ELF-1 (cell line): ENCODE data around the gene MTRR.
"Not testable (repeated sequence)": the region's sequence is repeated elsewhere in the genome, so short reads cannot be mapped to it uniquely, and the experiment has no call there.

Experiments
- DNase-seq: peaks from one replicate; pipeline ENCODE4 v3.0.0-alpha.2; 2016; ENCODE audit warnings: low read depth, low spot score

MTRR gene

GRCh38 chr5:7897014-7897600 is 28.2 kb downstream of the MTRR start:
- DNase-seq = peak; percentile 51

DNA sequence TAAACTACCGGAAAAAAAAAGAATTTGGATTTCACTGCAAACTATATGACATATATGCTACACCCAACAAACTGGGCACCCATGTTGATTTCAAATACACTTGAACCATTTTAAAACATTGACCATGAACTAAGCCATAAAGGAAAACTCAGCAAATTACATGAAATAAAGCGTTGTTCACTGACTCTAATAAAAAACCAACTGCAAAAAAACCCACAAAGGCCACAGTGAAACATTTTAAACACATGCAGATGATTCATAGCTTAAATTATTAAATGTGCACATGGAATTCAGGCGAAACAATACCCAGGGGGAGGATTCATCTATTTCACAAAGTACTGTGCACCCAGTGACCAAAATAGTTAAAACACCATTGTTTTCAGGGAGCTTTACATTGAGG is 33.3 kb downstream of the MTRR start:
- no peak for DNase-seq

- no peak for DNase-seq
Observed at GRCh38 chr5:7902666-7903625, 34.0 kb downstream of the MTRR start.

DNA sequence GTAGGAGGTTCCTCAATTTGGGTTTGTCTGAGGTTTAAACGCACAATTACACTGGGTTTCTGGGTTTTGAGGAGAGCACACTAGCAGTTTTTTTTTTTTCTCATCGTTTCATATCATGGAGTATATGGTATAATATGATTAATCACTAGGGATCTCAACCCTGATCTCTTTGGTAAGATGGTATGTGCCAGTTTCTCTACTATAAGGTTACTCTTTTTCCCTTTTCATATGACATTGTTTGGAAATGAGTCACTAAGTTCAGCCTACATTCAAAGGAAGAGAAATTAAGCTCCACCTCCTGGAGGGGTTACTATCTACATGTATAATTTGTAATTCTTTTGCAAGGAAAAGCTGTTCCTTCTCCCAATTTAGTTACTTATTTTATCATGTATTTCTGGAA is 35.2 kb downstream of the MTRR start:
- no peak for DNase-seq

DNA sequence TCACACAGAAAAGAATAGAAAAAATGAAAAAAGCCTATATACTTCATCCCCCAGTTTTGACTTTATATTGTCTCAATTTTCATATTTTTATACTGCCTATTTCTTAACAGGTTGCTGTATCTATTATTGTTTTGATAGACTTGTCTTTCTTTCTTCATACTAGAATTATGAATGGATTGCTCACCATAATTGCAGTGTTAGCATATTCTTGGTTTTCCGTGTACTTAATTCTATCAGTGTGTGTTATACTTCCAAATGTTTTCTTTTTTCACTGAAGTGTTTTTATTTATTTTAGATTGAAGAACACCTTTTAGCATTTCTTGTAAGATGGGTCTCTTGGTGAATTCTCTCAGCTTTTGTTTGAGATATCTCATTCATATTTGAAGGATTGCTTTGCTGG is 38.7 kb downstream of the MTRR start:
- DNase-seq = no peak

- no peak for DNase-seq
Observed at GRCh38 chr5:7908317-7908716, 39.4 kb downstream of the MTRR start.

DNA sequence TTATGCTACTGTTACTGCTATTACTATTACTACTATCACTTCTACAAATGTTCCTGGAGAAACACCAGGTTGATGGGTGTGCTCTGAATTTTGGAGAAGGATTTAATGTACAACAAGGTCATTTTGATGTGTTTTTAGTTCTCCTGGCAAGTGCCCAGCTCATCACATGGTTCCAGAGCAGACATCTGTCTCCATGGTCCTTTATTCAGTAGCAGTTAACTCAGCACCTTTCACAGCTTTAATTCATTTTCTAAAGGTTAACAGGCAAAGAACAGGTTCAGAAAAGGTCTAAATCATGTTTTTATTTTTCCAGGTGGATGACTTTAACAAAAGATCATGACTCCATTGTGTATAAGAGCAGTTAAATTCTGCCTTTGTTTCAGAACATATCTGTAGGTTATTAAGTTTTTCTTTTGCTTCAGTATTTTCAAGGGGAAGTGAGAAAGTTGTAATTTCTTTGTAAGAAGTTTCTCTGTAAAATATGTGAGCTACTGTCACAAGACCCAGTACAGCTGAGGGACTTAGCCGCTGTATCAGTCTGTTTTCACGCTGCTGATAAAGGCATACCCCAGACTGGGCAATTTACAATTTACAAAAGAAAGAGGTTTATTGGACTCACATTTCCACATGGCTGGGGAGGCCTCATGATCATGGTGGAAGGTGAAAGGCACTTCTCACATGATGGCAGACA is 41.9 kb downstream of the MTRR start:
- no peak for DNase-seq

GRCh38 chr5:7911429-7911771 is 42.5 kb downstream of the MTRR start:
- DNase-seq = not testable (repeated sequence)

- no peak for DNase-seq
Observed at GRCh38 chr5:7916171-7916804, 47.3 kb downstream of the MTRR start.

GRCh38 chr5:7917130-7918123 is 48.5 kb downstream of the MTRR start:
- DNase-seq = no peak

- DNase-seq = no peak
Observed at GRCh38 chr5:7925961-7926695, 57.2 kb downstream of the MTRR start.

DNA sequence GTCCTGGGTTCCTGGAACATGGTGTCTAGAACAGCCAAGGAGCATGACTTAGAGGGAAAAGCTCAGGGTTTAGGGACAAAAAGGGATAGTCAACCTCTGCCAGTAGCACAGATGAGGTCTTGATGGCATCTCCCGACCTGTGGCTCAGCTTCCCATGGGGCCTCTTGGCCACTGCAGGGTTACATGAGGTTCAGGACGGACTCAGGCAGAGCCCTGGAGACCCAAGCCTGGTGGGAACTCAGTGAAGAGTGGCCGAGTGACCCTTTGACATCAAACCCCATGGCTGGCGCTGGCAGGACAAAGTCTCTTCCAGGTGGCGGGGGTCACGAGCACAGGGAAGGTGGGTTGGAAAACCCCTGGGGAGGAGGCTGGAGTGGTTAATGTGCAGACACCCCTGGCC is 57.8 kb downstream of the MTRR start:
- DNase-seq = no peak

GRCh38 chr5:7927466-7928375 is 58.8 kb downstream of the MTRR start:
- peak; percentile 78 for DNase-seq

GRCh38 chr5:7930011-7930410 is 61.1 kb downstream of the MTRR start:
- no peak for DNase-seq

DNA sequence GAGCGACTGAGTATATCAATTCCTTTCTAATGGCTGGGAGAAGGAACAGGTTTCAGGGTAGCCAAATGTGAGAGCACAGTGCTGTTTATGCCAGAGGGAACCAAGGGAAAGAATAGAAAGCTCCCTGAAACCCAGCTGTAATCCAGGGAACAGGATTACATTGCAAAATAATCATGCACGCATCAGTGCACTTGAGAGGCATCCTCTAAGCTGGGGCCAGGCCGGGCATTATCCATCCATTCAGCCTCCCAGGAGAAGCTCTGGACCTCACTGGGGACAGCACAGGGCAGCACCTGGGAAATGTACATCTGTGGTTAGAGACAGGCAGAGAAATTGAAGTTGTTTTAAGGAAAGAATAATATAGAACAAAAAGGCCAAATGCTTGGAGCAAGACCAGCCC is 72.7 kb downstream of the MTRR start:
- DNase-seq = no peak

- DNase-seq = no peak
Observed at GRCh38 chr5:7947301-7947700, 78.4 kb downstream of the MTRR start.
